ENCODE data around the gene PDCL3. TPM values are rescaled to one million over a fixed set of nuclear protein-coding genes. Genes with fewer than 3 reads are reported as not detected.

Gene PDCL3
- total RNA-seq, 1 experiment from 2014 or later: 21.3 TPM

- TF ChIP-seq, protein P1, sequence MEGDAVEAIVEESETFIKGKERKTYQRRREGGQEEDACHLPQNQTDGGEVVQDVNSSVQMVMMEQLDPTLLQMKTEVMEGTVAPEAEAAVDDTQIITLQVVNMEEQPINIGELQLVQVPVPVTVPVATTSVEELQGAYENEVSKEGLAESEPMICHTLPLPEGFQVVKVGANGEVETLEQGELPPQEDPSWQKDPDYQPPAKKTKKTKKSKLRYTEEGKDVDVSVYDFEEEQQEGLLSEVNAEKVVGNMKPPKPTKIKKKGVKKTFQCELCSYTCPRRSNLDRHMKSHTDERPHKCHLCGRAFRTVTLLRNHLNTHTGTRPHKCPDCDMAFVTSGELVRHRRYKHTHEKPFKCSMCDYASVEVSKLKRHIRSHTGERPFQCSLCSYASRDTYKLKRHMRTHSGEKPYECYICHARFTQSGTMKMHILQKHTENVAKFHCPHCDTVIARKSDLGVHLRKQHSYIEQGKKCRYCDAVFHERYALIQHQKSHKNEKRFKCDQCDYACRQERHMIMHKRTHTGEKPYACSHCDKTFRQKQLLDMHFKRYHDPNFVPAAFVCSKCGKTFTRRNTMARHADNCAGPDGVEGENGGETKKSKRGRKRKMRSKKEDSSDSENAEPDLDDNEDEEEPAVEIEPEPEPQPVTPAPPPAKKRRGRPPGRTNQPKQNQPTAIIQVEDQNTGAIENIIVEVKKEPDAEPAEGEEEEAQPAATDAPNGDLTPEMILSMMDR (IDR thresholded peaks at IDR 0.05; ENCODE audit: insufficient read depth in 1 of 2, low read depth in 1 of 2, low read length in 1 of 2, severe bottlenecking in 1 of 2, unreplicated experiment in 1 of 2): no peak
- H3K9me3 Mint-ChIP-seq (ENCODE audit: unreplicated experiment): no peaks in the 10 kb centered on the region
- intact Hi-C loops (cut with micrococcal nuclease; ENCODE audit: unreplicated experiment): no loop called here
- no peaks in the 10 kb centered on the region for H3K4me1 Mint-ChIP-seq (ENCODE audit: low read depth, unreplicated experiment)
- no peaks in the 10 kb centered on the region for H3K9me3 ChIP-seq
- H3K4me1 ChIP-seq: no peaks in the 10 kb centered on the region
- no peak for DNase-seq
- no peak overlapping the region for H3K27ac Mint-ChIP-seq (ENCODE audit: unreplicated experiment)
- no peaks in the 10 kb centered on the region for H3K36me3 ChIP-seq (ENCODE audit: control insufficient read depth, insufficient read depth, low read length)
- POLR2A ChIA-PET: no interaction called here
- H3K4me3 ChIP-seq (ENCODE audit: low read depth, low read length): no peak overlapping the region
- H3K36me3 Mint-ChIP-seq (ENCODE audit: insufficient read depth, unreplicated experiment): no peaks in the 10 kb centered on the region
- BruUV-seq (replicated peaks): no TSS peak
- peaks cover 6% of the 10 kb centered on the region for H3K27me3 Mint-ChIP-seq (ENCODE audit: insufficient read depth, unreplicated experiment)
- no peak overlapping the region for H3K4me3 Mint-ChIP-seq (ENCODE audit: unreplicated experiment)
- H3K27me3 ChIP-seq (replicated peaks; ENCODE audit: control insufficient read depth, insufficient read depth, low read length): no peaks in the 10 kb centered on the region; the same call in 1 of the 2 replicates
- CTCF ChIA-PET: no interaction called here
Measured at GRCh38 chr2:100524331-100524730, 38.5 kb upstream of the PDCL3 start.

- Mint-ChIP-seq H3K9me3 (ENCODE audit: unreplicated experiment) (no peaks in the 10 kb centered on the region), H3K4me1 (ENCODE audit: low read depth, unreplicated experiment) (no peaks in the 10 kb centered on the region), H3K27me3 (ENCODE audit: insufficient read depth, unreplicated experiment) (peaks cover 6% of the 10 kb centered on the region), H3K27ac (ENCODE audit: unreplicated experiment) (no peak overlapping the region), H3K4me3 (ENCODE audit: unreplicated experiment) (no peak overlapping the region), H3K36me3 (ENCODE audit: insufficient read depth, unreplicated experiment) (no peaks in the 10 kb centered on the region)
- no peaks in the 10 kb centered on the region for H3K36me3 ChIP-seq (ENCODE audit: control insufficient read depth, insufficient read depth, low read length)
- BruUV-seq (replicated peaks): no TSS peak
- CTCF ChIA-PET: no interaction called here
- H3K9me3 ChIP-seq: no peaks in the 10 kb centered on the region
- H3K4me1 ChIP-seq: no peaks in the 10 kb centered on the region
- H3K4me3 ChIP-seq (ENCODE audit: low read depth, low read length): no peak overlapping the region
- intact Hi-C loops (cut with micrococcal nuclease; ENCODE audit: unreplicated experiment): no loop called here
- TF ChIP-seq, protein P1 (IDR thresholded peaks at IDR 0.05; ENCODE audit: insufficient read depth in 1 of 2, low read depth in 1 of 2, low read length in 1 of 2, severe bottlenecking in 1 of 2, unreplicated experiment in 1 of 2): no peak
- H3K27me3 ChIP-seq (replicated peaks; ENCODE audit: control insufficient read depth, insufficient read depth, low read length): no peaks in the 10 kb centered on the region; the same call in 1 of the 2 replicates
- POLR2A ChIA-PET: interaction anchor here (0.5 kb wide), 1 partner anchor 157 kb away, joined by 3 read pairs; no protein-coding TSS in a partner anchor
- DNase-seq: no peak
Measured at GRCh38 chr2:100526868-100527267, 35.9 kb upstream of the PDCL3 start.

DNA sequence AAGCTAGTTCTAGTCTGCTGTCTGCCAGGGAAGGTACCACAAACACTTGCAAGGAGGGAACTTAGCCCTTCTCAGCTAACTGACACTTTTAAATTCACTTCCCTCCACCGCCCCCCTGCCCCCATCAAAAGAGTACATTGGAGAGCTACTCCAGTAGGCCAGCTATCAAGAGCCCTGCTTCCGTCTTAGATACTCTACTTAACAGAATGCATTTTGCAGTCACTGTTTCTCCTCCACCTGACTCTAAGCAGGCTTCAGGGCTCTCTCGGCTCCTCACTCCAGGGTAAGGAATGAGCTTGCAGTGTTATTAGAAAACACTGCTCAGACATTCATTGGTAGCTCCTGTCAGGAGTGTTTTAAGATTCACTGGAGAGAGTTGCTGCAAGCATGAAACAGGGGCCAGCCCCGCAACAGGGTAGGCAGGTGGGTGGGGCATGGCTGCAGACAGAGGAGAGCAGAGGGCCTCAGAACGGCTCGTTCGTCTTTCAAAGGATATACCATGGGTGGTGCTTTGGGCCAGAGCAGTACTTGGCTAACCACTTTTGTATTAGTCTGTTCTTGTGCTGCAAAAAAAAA is 35.3 kb upstream of the PDCL3 start:
- BruUV-seq (replicated peaks): no TSS peak
- Mint-ChIP-seq H3K4me3 (ENCODE audit: unreplicated experiment) (no peak overlapping the region), H3K9me3 (ENCODE audit: unreplicated experiment) (no peaks in the 10 kb centered on the region), H3K36me3 (ENCODE audit: insufficient read depth, unreplicated experiment) (no peaks in the 10 kb centered on the region), H3K4me1 (ENCODE audit: low read depth, unreplicated experiment) (no peaks in the 10 kb centered on the region), H3K27me3 (ENCODE audit: insufficient read depth, unreplicated experiment) (peaks cover 6% of the 10 kb centered on the region), H3K27ac (ENCODE audit: unreplicated experiment) (no peak overlapping the region)
- Histone ChIP-seq H3K9me3 (no peaks in the 10 kb centered on the region), H3K27me3 (replicated peaks; ENCODE audit: control insufficient read depth, insufficient read depth, low read length) (no peaks in the 10 kb centered on the region; the same call in 1 of the 2 replicates), H3K4me1 (no peaks in the 10 kb centered on the region), H3K36me3 (ENCODE audit: control insufficient read depth, insufficient read depth, low read length) (no peaks in the 10 kb centered on the region), H3K4me3 (ENCODE audit: low read depth, low read length) (no peak overlapping the region)
- POLR2A ChIA-PET: interaction anchor here (0.5 kb wide), 1 partner anchor 157 kb away, joined by 3 read pairs; no protein-coding TSS in a partner anchor
- TF ChIP-seq, protein P1 (IDR thresholded peaks at IDR 0.05; ENCODE audit: insufficient read depth in 1 of 2, low read depth in 1 of 2, low read length in 1 of 2, severe bottlenecking in 1 of 2, unreplicated experiment in 1 of 2): no peak
- DNase-seq: no peak
- intact Hi-C loops (cut with micrococcal nuclease; ENCODE audit: unreplicated experiment): no loop called here
- CTCF ChIA-PET: no interaction called here

All from Caco-2 (cell line).